ENCODE results near the gene HERPUD1. TPM values are rescaled to one million over a fixed set of nuclear protein-coding genes. Genes with fewer than 3 reads are reported as not detected.

Gene HERPUD1
- total RNA-seq, 1 experiment from 2014 or later, result 28.9 TPM

DNA sequence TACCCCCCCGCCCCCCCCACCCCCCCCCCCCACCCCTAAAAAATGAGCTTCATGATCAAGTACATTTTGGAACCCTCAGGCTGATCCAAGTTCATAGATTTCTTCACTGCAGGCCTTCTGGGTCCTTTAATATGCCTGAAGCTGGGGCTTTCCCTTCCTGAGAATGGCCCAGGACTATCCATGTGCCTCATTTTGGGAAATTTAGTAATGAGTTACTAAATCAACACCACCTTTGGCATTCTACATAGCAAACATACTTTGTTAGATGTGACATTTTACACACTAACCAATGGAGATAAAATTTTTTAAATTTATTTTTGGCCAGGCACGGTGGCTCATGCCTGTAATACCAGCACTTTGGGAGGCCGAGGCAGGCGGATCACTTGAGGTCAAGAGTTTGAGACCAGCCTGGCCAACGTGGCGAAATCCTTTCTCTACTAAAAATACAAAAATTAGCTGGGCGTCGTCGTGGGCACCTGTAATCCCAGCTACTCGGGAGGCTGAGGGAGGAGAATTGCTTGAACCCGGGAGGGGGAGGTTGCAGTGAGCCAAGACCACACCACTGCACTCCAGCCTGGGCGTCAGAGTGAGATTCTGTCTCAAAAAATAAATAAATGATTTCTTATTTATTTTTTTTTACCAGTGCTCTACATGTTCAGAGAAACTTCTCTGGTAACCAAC lies 14.0 kb downstream of the HERPUD1 start:
- no peak overlapping the region for H4K8ac ChIP-seq (replicated peaks; ENCODE audit: insufficient read length, low read depth, low read length)
- H2BK12ac ChIP-seq (ENCODE audit: insufficient read length, low read depth, low read length), result no peak overlapping the region
- no peak overlapping the region for H3K4ac ChIP-seq (ENCODE audit: low read depth, low read length)
- no peak overlapping the region for H3K18ac ChIP-seq (ENCODE audit: insufficient read length, low read depth, low read length)
- H3K14ac ChIP-seq (ENCODE audit: insufficient read depth, low read length), result no peak overlapping the region
- H3K9me3 ChIP-seq (ENCODE audit: control insufficient read depth, low read depth, low read length), result no peaks in the 10 kb centered on the region
- H3K27ac ChIP-seq (ENCODE audit: insufficient read length, low read depth, low read length), result no peak overlapping the region
- WGBS (ENCODE audit: extremely low coverage, insufficient read length, low lambda C conversion rate), result no CpG with 5 or more reads among the region's 12 CpGs
- H3K56ac ChIP-seq (ENCODE audit: insufficient read length, low read depth, low read length), result no peak overlapping the region
- no peak overlapping the region for H3T11ph ChIP-seq (ENCODE audit: low read length)
- no peak overlapping the region for H2AK5ac ChIP-seq (ENCODE audit: insufficient read length, low read length)
- H4K5ac ChIP-seq (ENCODE audit: insufficient read length, low read depth, low read length), result no peak overlapping the region
- no peaks in the 10 kb centered on the region for H3K27me3 ChIP-seq (ENCODE audit: insufficient read depth, low read length)
- H4K91ac ChIP-seq (ENCODE audit: insufficient read length, low read depth, low read length), result no peak overlapping the region
- H3K4me3 Mint-ChIP-seq, result no peak overlapping the region
- no peaks in the 10 kb centered on the region for H4K20me1 ChIP-seq (ENCODE audit: control insufficient read depth, insufficient read depth, insufficient read length)
- H3K4me2 ChIP-seq (ENCODE audit: insufficient read depth, insufficient read length, low read length), result no peak overlapping the region
- H3K23me2 ChIP-seq (ENCODE audit: insufficient read length, low read depth, low read length, poor library complexity, severe bottlenecking), result no peaks in the 10 kb centered on the region
- H3K9me3 Mint-ChIP-seq, result no peaks in the 10 kb centered on the region
- DNase-seq, result no peak
- H2BK20ac ChIP-seq (ENCODE audit: low read depth, low read length, poor library complexity, severe bottlenecking), result no peak overlapping the region
- no peaks in the 10 kb centered on the region for H3K79me2 ChIP-seq (ENCODE audit: insufficient read depth, low read length)
- H2AFZ ChIP-seq (ENCODE audit: low read length), result no peak overlapping the region
- TF ChIP-seq, protein P1, sequence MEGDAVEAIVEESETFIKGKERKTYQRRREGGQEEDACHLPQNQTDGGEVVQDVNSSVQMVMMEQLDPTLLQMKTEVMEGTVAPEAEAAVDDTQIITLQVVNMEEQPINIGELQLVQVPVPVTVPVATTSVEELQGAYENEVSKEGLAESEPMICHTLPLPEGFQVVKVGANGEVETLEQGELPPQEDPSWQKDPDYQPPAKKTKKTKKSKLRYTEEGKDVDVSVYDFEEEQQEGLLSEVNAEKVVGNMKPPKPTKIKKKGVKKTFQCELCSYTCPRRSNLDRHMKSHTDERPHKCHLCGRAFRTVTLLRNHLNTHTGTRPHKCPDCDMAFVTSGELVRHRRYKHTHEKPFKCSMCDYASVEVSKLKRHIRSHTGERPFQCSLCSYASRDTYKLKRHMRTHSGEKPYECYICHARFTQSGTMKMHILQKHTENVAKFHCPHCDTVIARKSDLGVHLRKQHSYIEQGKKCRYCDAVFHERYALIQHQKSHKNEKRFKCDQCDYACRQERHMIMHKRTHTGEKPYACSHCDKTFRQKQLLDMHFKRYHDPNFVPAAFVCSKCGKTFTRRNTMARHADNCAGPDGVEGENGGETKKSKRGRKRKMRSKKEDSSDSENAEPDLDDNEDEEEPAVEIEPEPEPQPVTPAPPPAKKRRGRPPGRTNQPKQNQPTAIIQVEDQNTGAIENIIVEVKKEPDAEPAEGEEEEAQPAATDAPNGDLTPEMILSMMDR (conservative IDR thresholded peaks at IDR 0.05), result no peak
- H2BK120ac ChIP-seq (ENCODE audit: low read depth, low read length, poor library complexity, severe bottlenecking), result no peak overlapping the region
- no peak overlapping the region for H3K27ac Mint-ChIP-seq
- peaks cover 5 to 8% of the 10 kb centered on the region in 2 experiments for H3K4me1 Mint-ChIP-seq
- H3K23ac ChIP-seq (ENCODE audit: insufficient read length, low read depth, low read length), result no peak overlapping the region
- H2BK5ac ChIP-seq (ENCODE audit: insufficient read length, low read length), result no peak overlapping the region
- H3K36me3 Mint-ChIP-seq (ENCODE audit: insufficient read depth in 1 of 3, low read depth in 3 of 3), result peaks cover 11 to 39% (median 23%) of the 10 kb centered on the region in 3 experiments; a peak in 6 of 7 replicates
- no peak overlapping the region for H2BK15ac ChIP-seq (ENCODE audit: low read depth, low read length)
- no peaks in the 10 kb centered on the region; the same call in 1 of the 2 replicates for H3K4me1 ChIP-seq (ENCODE audit: insufficient read depth, low read length)
- no peak overlapping the region for H3K9ac ChIP-seq (ENCODE audit: extremely low read depth, insufficient read length, low read length)
- H3K27me3 Mint-ChIP-seq (ENCODE audit: low read depth), result no peaks in the 10 kb centered on the region
- no peaks in the 10 kb centered on the region for H3K79me1 ChIP-seq (ENCODE audit: insufficient read depth, low read depth, low read length, poor library complexity, severe bottlenecking)

All from H9 (cell line).